Measurements from ENCODE around the gene MINDY4. TPM values are rescaled to one million over a fixed set of nuclear protein-coding genes. Genes with fewer than 3 reads are reported as not detected.

Gene MINDY4
- total RNA-seq, 1 donor from 2014 or later, result 4.1 TPM

DNA sequence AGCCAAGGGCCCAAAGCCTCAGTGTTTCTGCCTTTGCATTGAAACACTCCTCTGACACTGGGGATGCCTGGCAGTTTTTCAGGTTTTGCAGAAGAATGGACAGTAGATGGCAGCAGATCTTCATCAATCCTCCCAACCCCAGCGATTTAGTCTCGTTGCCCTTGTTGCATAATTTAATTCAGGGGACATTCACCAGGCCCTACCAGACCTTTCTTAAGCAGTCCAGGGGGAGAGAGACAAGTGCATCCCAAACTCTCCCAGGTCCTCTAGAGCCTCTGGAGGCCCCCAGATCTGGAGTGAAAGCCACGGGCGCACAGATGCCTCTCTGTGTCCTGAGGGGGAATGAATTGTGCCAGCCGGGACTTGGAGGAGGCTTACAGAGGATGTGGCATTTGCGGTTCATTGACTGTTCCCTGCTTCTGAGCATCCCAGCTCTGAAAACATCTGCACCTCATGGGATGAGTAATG is 29.6 kb downstream of the MINDY4 start:
- peaks cover 53% of the 10 kb centered on the region for H3K4me1 ChIP-seq (ENCODE audit: insufficient read depth, low read length)
- H3K27ac Mint-ChIP-seq (ENCODE audit: unreplicated experiment), result no peak overlapping the region
- no peak overlapping the region for H3K4me3 Mint-ChIP-seq (ENCODE audit: unreplicated experiment)
- H3K27ac ChIP-seq (ENCODE audit: low read depth, low read length), result no peak overlapping the region
- peaks cover 18% of the 10 kb centered on the region for H4K20me1 ChIP-seq (ENCODE audit: insufficient read depth, low read length)
- TF ChIP-seq, protein P1, sequence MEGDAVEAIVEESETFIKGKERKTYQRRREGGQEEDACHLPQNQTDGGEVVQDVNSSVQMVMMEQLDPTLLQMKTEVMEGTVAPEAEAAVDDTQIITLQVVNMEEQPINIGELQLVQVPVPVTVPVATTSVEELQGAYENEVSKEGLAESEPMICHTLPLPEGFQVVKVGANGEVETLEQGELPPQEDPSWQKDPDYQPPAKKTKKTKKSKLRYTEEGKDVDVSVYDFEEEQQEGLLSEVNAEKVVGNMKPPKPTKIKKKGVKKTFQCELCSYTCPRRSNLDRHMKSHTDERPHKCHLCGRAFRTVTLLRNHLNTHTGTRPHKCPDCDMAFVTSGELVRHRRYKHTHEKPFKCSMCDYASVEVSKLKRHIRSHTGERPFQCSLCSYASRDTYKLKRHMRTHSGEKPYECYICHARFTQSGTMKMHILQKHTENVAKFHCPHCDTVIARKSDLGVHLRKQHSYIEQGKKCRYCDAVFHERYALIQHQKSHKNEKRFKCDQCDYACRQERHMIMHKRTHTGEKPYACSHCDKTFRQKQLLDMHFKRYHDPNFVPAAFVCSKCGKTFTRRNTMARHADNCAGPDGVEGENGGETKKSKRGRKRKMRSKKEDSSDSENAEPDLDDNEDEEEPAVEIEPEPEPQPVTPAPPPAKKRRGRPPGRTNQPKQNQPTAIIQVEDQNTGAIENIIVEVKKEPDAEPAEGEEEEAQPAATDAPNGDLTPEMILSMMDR (IDR thresholded peaks at IDR 0.05; ENCODE audit: insufficient read depth, low read depth, low read length), result peak; percentile 77
- no peak for TF ChIP-seq EZH2 (IDR thresholded peaks at IDR 0.05; ENCODE audit: insufficient read depth, low read length)
- FAIRE-seq, result peak; percentile 74
- H3K4me2 ChIP-seq (ENCODE audit: low read length), result peak overlapping the region; percentile 37
- H3K36me3 ChIP-seq (ENCODE audit: insufficient read depth, low read length), result no peaks in the 10 kb centered on the region
- no peaks in the 10 kb centered on the region for H3K27me3 ChIP-seq (ENCODE audit: insufficient read depth, low read length)
- DNase-seq (ENCODE audit: low read depth), result peak; percentile 47
- H3K27me3 Mint-ChIP-seq (ENCODE audit: low read depth, unreplicated experiment), result no peaks in the 10 kb centered on the region
- H3K4me3 ChIP-seq (ENCODE audit: insufficient read depth, low read depth, low read length), result no peak overlapping the region
- peaks cover 2% of the 10 kb centered on the region for H3K9me3 Mint-ChIP-seq (ENCODE audit: unreplicated experiment)
- no peak overlapping the region for H3K9ac ChIP-seq (ENCODE audit: low read length)
- H2AFZ ChIP-seq (ENCODE audit: low read depth, low read length), result no peak overlapping the region
- peaks cover 55% of the 10 kb centered on the region for H3K4me1 Mint-ChIP-seq (ENCODE audit: low read depth, unreplicated experiment)
- no peaks in the 10 kb centered on the region for H3K9me3 ChIP-seq (ENCODE audit: insufficient read depth, low read depth, low read length)
- H3K36me3 Mint-ChIP-seq (ENCODE audit: low read depth, unreplicated experiment), result no peaks in the 10 kb centered on the region
- H3K79me2 ChIP-seq (ENCODE audit: insufficient read depth, low read length), result no peaks in the 10 kb centered on the region

DNA sequence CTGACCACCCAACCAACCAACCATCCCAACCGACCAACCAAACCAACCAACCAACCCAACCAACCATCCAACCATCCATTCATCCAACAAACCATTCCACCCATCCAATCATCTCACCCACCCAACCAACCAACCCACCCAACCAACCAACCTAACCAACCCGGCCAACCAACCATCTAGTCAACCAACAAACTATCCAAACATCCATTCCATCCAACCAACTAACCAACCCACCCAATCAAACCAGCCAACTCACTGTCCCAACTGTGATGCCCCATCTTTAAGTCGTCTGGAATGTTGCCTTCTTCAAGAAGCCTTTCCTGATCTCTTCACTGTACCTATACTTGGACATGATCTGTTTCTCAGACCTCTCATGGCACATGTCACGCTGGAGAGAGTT is 31.6 kb downstream of the MINDY4 start:
- H3K4me1 Mint-ChIP-seq (ENCODE audit: low read depth, unreplicated experiment), result peaks cover 38% of the 10 kb centered on the region
- H3K36me3 ChIP-seq (ENCODE audit: insufficient read depth, low read length), result no peaks in the 10 kb centered on the region
- no peak for DNase-seq (ENCODE audit: low read depth)

DNA sequence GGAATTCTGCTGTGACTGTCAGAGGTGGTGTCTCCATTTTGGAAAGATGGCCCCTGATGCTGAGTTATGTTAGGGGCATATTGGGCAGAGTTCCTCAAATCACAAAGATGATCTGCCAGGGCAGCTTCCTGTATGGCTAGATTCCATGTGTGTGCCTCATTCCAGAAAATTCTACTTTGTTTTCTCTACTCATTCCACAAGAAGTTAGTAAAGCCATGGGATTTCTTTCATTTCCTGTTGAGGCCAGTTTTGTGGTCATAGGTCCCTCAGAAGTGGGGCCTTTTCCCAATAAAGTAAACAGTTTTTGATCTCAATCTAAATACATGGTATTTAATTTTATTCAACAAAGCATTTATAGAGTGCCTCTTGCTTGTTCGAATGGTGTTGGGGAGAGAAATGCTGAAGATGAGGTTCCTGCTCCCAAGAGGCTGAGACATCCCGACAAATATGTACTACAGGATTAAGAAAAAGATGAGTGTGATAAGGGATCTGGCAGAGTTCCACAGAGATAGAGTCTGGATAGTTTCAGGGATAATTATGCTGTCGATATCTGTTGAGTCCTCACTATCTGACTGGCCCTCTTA is 33.0 kb downstream of the MINDY4 start:
- TF ChIP-seq, protein P1 (IDR thresholded peaks at IDR 0.05; ENCODE audit: insufficient read depth, low read depth, low read length), result no peak
- TF ChIP-seq EZH2 (IDR thresholded peaks at IDR 0.05; ENCODE audit: insufficient read depth, low read length), result no peak
- Histone ChIP-seq H3K79me2 (ENCODE audit: insufficient read depth, low read length) (no peaks in the 10 kb centered on the region), H3K27me3 (ENCODE audit: insufficient read depth, low read length) (peaks cover 7% of the 10 kb centered on the region), H4K20me1 (ENCODE audit: insufficient read depth, low read length) (peaks cover 18% of the 10 kb centered on the region), H3K4me3 (ENCODE audit: insufficient read depth, low read depth, low read length) (no peak overlapping the region), H3K36me3 (ENCODE audit: insufficient read depth, low read length) (no peaks in the 10 kb centered on the region), H3K4me2 (ENCODE audit: low read length) (peak overlapping the region; percentile 53), H3K9me3 (ENCODE audit: insufficient read depth, low read depth, low read length) (no peaks in the 10 kb centered on the region), H2AFZ (ENCODE audit: low read depth, low read length) (no peak overlapping the region), H3K4me1 (ENCODE audit: insufficient read depth, low read length) (peaks cover 34% of the 10 kb centered on the region), H3K27ac (ENCODE audit: low read depth, low read length) (no peak overlapping the region), H3K9ac (ENCODE audit: low read length) (no peak overlapping the region)
- no peaks in the 10 kb centered on the region for H3K36me3 Mint-ChIP-seq (ENCODE audit: low read depth, unreplicated experiment)
- peaks cover 4% of the 10 kb centered on the region for H3K9me3 Mint-ChIP-seq (ENCODE audit: unreplicated experiment)
- H3K27me3 Mint-ChIP-seq (ENCODE audit: low read depth, unreplicated experiment), result no peaks in the 10 kb centered on the region
- DNase-seq (ENCODE audit: low read depth) (peak; percentile 95), FAIRE-seq (peak; percentile 93)
- peak overlapping the region; percentile 88 for H3K27ac Mint-ChIP-seq (ENCODE audit: unreplicated experiment)
- H3K4me3 Mint-ChIP-seq (ENCODE audit: unreplicated experiment), result no peak overlapping the region
- peaks cover 31% of the 10 kb centered on the region for H3K4me1 Mint-ChIP-seq (ENCODE audit: low read depth, unreplicated experiment)

More for the DNA sequence above, 31.6 kb downstream of the MINDY4 start:
- Histone ChIP-seq H3K9me3 (ENCODE audit: insufficient read depth, low read depth, low read length) (no peaks in the 10 kb centered on the region), H3K4me2 (ENCODE audit: low read length) (no peak overlapping the region), H3K79me2 (ENCODE audit: insufficient read depth, low read length) (no peaks in the 10 kb centered on the region), H3K4me1 (ENCODE audit: insufficient read depth, low read length) (peaks cover 40% of the 10 kb centered on the region), H3K9ac (ENCODE audit: low read length) (no peak overlapping the region), H3K4me3 (ENCODE audit: insufficient read depth, low read depth, low read length) (no peak overlapping the region), H3K27ac (ENCODE audit: low read depth, low read length) (no peak overlapping the region), H2AFZ (ENCODE audit: low read depth, low read length) (no peak overlapping the region), H3K27me3 (ENCODE audit: insufficient read depth, low read length) (peaks cover 7% of the 10 kb centered on the region), H4K20me1 (ENCODE audit: insufficient read depth, low read length) (peaks cover 18% of the 10 kb centered on the region)
- TF ChIP-seq EZH2 (IDR thresholded peaks at IDR 0.05; ENCODE audit: insufficient read depth, low read length), result no peak
- Mint-ChIP-seq H3K27ac (ENCODE audit: unreplicated experiment) (no peak overlapping the region), H3K27me3 (ENCODE audit: low read depth, unreplicated experiment) (no peaks in the 10 kb centered on the region), H3K9me3 (ENCODE audit: unreplicated experiment) (peaks cover 4% of the 10 kb centered on the region), H3K4me3 (ENCODE audit: unreplicated experiment) (no peak overlapping the region), H3K36me3 (ENCODE audit: low read depth, unreplicated experiment) (no peaks in the 10 kb centered on the region)
- no peak for FAIRE-seq
